ENCODE measurements around the gene SSH2. TPM values are rescaled to one million over a fixed set of nuclear protein-coding genes. Genes with fewer than 3 reads are reported as not detected.

Gene SSH2
- total RNA-seq, 1 experiment from 2014 or later: 14.6 TPM

GRCh38 chr17:29587591-29587990, 342.4 kb downstream of the SSH2 start:
- Mint-ChIP-seq H3K36me3 (ENCODE audit: insufficient read depth in 1 of 3, low read depth in 3 of 3) (peaks cover 9 to 14% (median 11%) of the 10 kb centered on the region in 3 experiments; a peak in 6 of 7 replicates), H3K4me3 (peak overlapping the region; percentile 78 to 87; a peak in 4 of 5 replicates), H3K9me3 (no peaks in the 10 kb centered on the region), H3K27me3 (ENCODE audit: low read depth) (peaks cover 3% of the 10 kb centered on the region; the same call in 1 of the 2 replicates), H3K4me1 (peaks cover 49 to 63% of the 10 kb centered on the region in 2 experiments), H3K27ac (no peak overlapping the region)
- H3K4ac ChIP-seq (ENCODE audit: low read depth, low read length): no peak overlapping the region
- no peak overlapping the region for H2BK5ac ChIP-seq (ENCODE audit: insufficient read length, low read length)
- peaks cover 31% of the 10 kb centered on the region for H3K23me2 ChIP-seq (ENCODE audit: insufficient read length, low read depth, low read length, poor library complexity, severe bottlenecking)
- no peak overlapping the region for H3K27ac ChIP-seq (ENCODE audit: insufficient read length, low read depth, low read length)
- H3K18ac ChIP-seq (ENCODE audit: insufficient read length, low read depth, low read length): no peak overlapping the region
- no peak overlapping the region for H2BK12ac ChIP-seq (ENCODE audit: insufficient read length, low read depth, low read length)
- no peak for DNase-seq
- no peak overlapping the region for H2BK120ac ChIP-seq (ENCODE audit: low read depth, low read length, poor library complexity, severe bottlenecking)
- no peak overlapping the region for H2AK5ac ChIP-seq (ENCODE audit: insufficient read length, low read length)
- H4K8ac ChIP-seq (replicated peaks; ENCODE audit: insufficient read length, low read depth, low read length): no peak overlapping the region
- H3K79me1 ChIP-seq (ENCODE audit: insufficient read depth, low read depth, low read length, poor library complexity, severe bottlenecking): peaks cover 4% of the 10 kb centered on the region
- no peak overlapping the region for H3T11ph ChIP-seq (ENCODE audit: low read length)
- no peak overlapping the region for H3K14ac ChIP-seq (ENCODE audit: insufficient read depth, low read length)
- no peaks in the 10 kb centered on the region for H3K9me3 ChIP-seq (ENCODE audit: control insufficient read depth, low read depth, low read length)
- no peak overlapping the region for H3K56ac ChIP-seq (ENCODE audit: insufficient read length, low read depth, low read length)
- H3K23ac ChIP-seq (ENCODE audit: insufficient read length, low read depth, low read length): no peak overlapping the region
- no peak for TF ChIP-seq CTCF (conservative IDR thresholded peaks at IDR 0.05)
- H3K79me2 ChIP-seq (ENCODE audit: insufficient read depth, low read length): peaks cover 23% of the 10 kb centered on the region; the same call in 1 of the 2 replicates
- H3K27me3 ChIP-seq (ENCODE audit: insufficient read depth, low read length): no peaks in the 10 kb centered on the region
- H2AFZ ChIP-seq (ENCODE audit: low read length): no peak overlapping the region
- no CpG with 5 or more reads among the region's 6 CpGs for WGBS (ENCODE audit: extremely low coverage, insufficient read length, low lambda C conversion rate)
- H3K9ac ChIP-seq (ENCODE audit: extremely low read depth, insufficient read length, low read length): no peak overlapping the region
- H2BK15ac ChIP-seq (ENCODE audit: low read depth, low read length): no peak overlapping the region
- peaks cover 15% of the 10 kb centered on the region; the same call in 1 of the 2 replicates for H3K4me1 ChIP-seq (ENCODE audit: insufficient read depth, low read length)
- no peak overlapping the region for H3K4me2 ChIP-seq (ENCODE audit: insufficient read depth, insufficient read length, low read length)
- no peak overlapping the region for H4K91ac ChIP-seq (ENCODE audit: insufficient read length, low read depth, low read length)
- H2BK20ac ChIP-seq (ENCODE audit: low read depth, low read length, poor library complexity, severe bottlenecking): no peak overlapping the region
- H4K5ac ChIP-seq (ENCODE audit: insufficient read length, low read depth, low read length): no peak overlapping the region
- H4K20me1 ChIP-seq (ENCODE audit: control insufficient read depth, insufficient read depth, insufficient read length): no peaks in the 10 kb centered on the region

Measured in H9 (cell line).